Natural killer cell (primary cell): ENCODE measurements around the gene IRS2. TPM values are rescaled to one million over a fixed set of nuclear protein-coding genes. Genes with fewer than 3 reads are reported as not detected.
A peak's percentile ranks its signal among the peaks of the same experiment; 100 is the strongest.

Source experiments
- ATAC-seq, 3 donors: fragments of 150-1000 bp in 2 of 3; fragments of 200-7000 bp in 1 of 3; cut with Tn5 transposase; 1 replicate in 1 of 3; 2 replicates in 2 of 3; pipeline ENCODE4 v1.10.0; 2021; ENCODE audit warnings: mild to moderate bottlenecking in 2 of 3, moderate library complexity in 2 of 3
- DNase-seq, 2 donors: peaks; one replicate each; pipeline versions ENCODE4 v3.0.0 to v3.0.0-alpha.2; 2013 to 2021; ENCODE audit warnings: mixed read lengths in 1 of 2
- H3K27ac ChIP-seq: one replicate; pipeline ENCODE4 v1.5.1; 2013; ENCODE audit warnings: mild to moderate bottlenecking, low read length
- H3K27me3 ChIP-seq: one replicate; pipeline ENCODE4 v1.6.1; 2013; ENCODE audit warnings: low read length; ENCODE audit not compliant: control insufficient read depth, insufficient read depth
- H3K36me3 ChIP-seq: one replicate; pipeline ENCODE4 v1.6.1; 2013; ENCODE audit warnings: low read length; ENCODE audit not compliant: control insufficient read depth, insufficient read depth
- H3K4me1 ChIP-seq: one replicate; pipeline ENCODE4 v1.6.1; 2013; ENCODE audit warnings: low read length; ENCODE audit not compliant: control insufficient read depth, insufficient read depth
- H3K4me3 ChIP-seq: one replicate; pipeline ENCODE4 v1.5.1; 2013; ENCODE audit warnings: low read length
- H3K9me3 ChIP-seq: one replicate; pipeline ENCODE4 v1.6.1; 2013; ENCODE audit warnings: low read length; ENCODE audit not compliant: control insufficient read depth, insufficient read depth
- H3K27ac Mint-ChIP-seq, 2 donors: one replicate each; pipeline ENCODE4 v1.8.0; 2022; ENCODE audit warnings: mild to moderate bottlenecking in 2 of 2, mixed read lengths in 2 of 2, moderate library complexity in 1 of 2
- H3K27me3 Mint-ChIP-seq, 2 donors: one replicate each; pipeline ENCODE4 v1.8.0; 2022; ENCODE audit warnings: low read depth in 2 of 2, mixed read lengths in 2 of 2
- H3K36me3 Mint-ChIP-seq: one replicate; pipeline ENCODE4 v1.8.0; 2022; ENCODE audit warnings: mixed read lengths
- H3K4me1 Mint-ChIP-seq, 2 donors: one replicate each; pipeline ENCODE4 v1.8.0; 2022; ENCODE audit warnings: mixed read lengths in 2 of 2
- H3K4me3 Mint-ChIP-seq: one replicate; pipeline ENCODE4 v1.8.0; 2022; ENCODE audit warnings: mild to moderate bottlenecking, moderate library complexity, mixed read lengths
- H3K9me3 Mint-ChIP-seq, 2 donors: one replicate each; pipeline ENCODE4 v1.8.0; 2022; ENCODE audit warnings: mixed read lengths in 2 of 2
- WGBS: methylation state at CpG from one replicate; pipeline ENCODE4 v1.1.7; 2013; ENCODE audit warnings: missing lambda C conversion rate; ENCODE audit not compliant: insufficient coverage; 5-methylcytosine and 5-hydroxymethylcytosine counted together
- intact Hi-C: fragments of 100-400 bp; cut with micrococcal nuclease; formaldehyde crosslinking; loops from one replicate; pipeline ENCODE4 v1.14.2; 2022
- total RNA-seq, 4 donors: library from RNA; stranded (reverse); fragments of 120-200 nt in 1 of 4; gene quantifications; one replicate each; pipeline versions ENCODE4 v1.2.3 to v1.2.4, GENCODE V29; 2013 to 2022
- TF ChIP-seq, protein P1 (sequence below): fragments of 200-600 bp; IDR thresholded peaks from one replicate; pipeline ENCODE4 v1.8.0; 2022; ENCODE audit warnings: antibody characterized with exemption

IRS2 gene
- total RNA-seq, 3 donors from 2014 or later (not counting 1 experiment from before 2014, with no cell fraction given), result 39.8 to 79.1 (median 60.9) TPM

DNA sequence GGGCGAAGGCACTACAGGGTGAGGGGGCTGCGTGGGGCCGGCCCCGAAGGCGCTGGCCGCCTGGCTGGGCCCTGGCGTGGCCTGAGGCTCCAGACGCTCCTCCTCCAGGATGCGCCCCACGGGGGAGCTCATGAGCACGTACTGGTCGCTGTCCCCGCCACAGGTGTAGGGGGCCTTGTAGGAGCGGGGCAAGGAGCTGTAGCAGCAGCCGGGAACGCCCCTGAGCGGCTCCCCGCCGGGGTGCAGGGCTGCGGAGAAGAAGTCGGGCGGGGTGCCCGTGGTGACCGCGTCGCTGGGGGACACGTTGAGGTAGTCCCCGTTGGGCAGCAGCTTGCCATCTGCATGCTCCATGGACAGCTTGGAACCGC lies 3.0 kb downstream of the IRS2 start:
- Histone ChIP-seq H3K4me3 (no peak overlapping the region), H3K4me1 (peaks cover 33% of the 10 kb centered on the region), H3K36me3 (peaks cover 2% of the 10 kb centered on the region), H3K9me3 (no peaks in the 10 kb centered on the region), H3K27me3 (no peaks in the 10 kb centered on the region), H3K27ac (no peak overlapping the region)
- TF ChIP-seq, protein P1, sequence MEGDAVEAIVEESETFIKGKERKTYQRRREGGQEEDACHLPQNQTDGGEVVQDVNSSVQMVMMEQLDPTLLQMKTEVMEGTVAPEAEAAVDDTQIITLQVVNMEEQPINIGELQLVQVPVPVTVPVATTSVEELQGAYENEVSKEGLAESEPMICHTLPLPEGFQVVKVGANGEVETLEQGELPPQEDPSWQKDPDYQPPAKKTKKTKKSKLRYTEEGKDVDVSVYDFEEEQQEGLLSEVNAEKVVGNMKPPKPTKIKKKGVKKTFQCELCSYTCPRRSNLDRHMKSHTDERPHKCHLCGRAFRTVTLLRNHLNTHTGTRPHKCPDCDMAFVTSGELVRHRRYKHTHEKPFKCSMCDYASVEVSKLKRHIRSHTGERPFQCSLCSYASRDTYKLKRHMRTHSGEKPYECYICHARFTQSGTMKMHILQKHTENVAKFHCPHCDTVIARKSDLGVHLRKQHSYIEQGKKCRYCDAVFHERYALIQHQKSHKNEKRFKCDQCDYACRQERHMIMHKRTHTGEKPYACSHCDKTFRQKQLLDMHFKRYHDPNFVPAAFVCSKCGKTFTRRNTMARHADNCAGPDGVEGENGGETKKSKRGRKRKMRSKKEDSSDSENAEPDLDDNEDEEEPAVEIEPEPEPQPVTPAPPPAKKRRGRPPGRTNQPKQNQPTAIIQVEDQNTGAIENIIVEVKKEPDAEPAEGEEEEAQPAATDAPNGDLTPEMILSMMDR, result no peak
- no peaks in the 10 kb centered on the region for H3K27me3 Mint-ChIP-seq
- no peaks in the 10 kb centered on the region for H3K9me3 Mint-ChIP-seq
- no peak overlapping the region for H3K27ac Mint-ChIP-seq
- peak overlapping the region; percentile 42 for H3K4me3 Mint-ChIP-seq
- WGBS, result 97% methylated on average over 29 of the region's 29 CpGs
- DNase-seq (no peak), ATAC-seq (no peak)
- peaks cover 32 to 38% of the 10 kb centered on the region in 2 donors for H3K4me1 Mint-ChIP-seq
- intact Hi-C loops, result no loop called here
- no peaks in the 10 kb centered on the region for H3K36me3 Mint-ChIP-seq

DNA sequence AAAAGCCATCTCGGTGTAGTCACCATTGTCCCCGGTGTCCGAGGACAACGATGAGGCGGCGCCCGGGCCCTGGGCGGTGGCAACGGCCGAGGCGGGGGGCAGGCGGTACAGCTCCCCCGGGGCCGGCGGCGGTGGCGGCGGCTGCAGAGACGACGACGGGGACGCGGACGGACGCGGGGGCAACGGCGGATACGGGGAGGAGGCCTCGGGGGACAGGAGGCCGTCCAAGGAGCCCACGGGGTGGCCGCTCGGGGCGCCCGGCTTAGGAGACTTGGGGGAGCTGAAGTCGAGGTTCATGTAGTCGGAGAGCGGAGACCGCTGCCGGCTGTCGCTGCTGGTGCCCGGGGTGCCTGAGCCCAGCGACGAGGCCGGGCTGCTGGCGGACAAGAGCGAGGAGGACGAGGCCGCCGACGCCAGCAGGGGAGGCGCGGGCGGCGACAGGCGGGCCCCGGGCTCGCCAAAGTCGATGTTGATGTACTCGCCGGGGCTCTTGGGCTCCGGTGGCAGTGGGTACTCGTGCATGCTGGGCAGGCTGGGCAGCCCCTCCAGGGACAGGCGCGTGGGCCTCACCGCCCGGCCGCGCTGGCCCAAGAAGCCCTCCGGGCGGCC lies 3.5 kb downstream of the IRS2 start:
- intact Hi-C loops, result no loop called here

DNA sequence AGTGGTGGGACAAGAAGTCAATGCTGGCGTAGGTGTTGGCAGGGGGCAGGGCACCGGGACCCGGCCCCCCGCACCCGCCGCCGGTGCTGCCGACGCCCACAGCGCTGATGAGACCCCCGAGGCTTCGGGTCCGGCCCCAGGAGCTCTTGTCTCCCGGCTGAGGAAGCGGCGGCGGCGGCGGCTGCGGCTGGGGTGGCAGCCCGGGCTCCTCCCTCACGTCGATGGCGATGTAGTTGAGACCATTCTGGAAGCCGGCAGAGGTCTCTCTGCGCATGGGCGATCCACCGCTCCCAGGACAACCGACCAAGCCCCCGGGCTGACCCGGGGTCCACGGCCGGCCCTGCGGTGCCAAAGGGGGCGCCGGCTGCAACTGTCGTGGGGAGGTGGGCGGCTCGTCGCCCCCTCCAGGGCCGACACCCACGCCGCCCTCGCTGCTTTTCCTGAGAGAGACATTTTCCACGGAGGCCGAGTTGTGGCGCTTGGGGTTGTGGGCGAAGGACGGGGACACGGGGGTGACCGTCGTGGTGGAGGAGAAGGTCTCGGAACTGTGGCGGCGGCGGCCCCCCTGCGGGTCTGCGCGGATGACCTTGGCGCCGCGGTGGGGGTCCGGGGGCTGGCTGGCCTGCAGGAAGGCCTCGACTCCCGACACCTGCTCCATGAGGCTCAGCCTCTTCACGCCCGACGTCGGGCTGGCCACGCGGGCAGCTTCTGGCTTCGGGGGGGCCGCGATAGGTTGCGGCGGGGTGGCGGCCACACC lies 4.1 kb downstream of the IRS2 start:
- intact Hi-C loops, result no loop called here
- H3K27me3 ChIP-seq, result no peaks in the 10 kb centered on the region
- no peaks in the 10 kb centered on the region for H3K9me3 ChIP-seq
- H3K4me1 Mint-ChIP-seq, result peaks cover 38 to 44% of the 10 kb centered on the region in 2 donors
- peaks cover 30% of the 10 kb centered on the region for H3K4me1 ChIP-seq
- peaks cover 2% of the 10 kb centered on the region for H3K36me3 ChIP-seq
- peak overlapping the region; percentile 31 to 66 for H3K27ac Mint-ChIP-seq
- ATAC-seq (no peak), DNase-seq (no peak)
- 98% methylated on average over 77 of the region's 77 CpGs for WGBS
- no peaks in the 10 kb centered on the region for H3K9me3 Mint-ChIP-seq
- peak overlapping the region; percentile 47 for H3K4me3 Mint-ChIP-seq
- no peaks in the 10 kb centered on the region for H3K27me3 Mint-ChIP-seq
- TF ChIP-seq, protein P1, result no peak
- H3K27ac ChIP-seq, result no peak overlapping the region
- H3K36me3 Mint-ChIP-seq, result no peaks in the 10 kb centered on the region
- H3K4me3 ChIP-seq, result no peak overlapping the region

More for the DNA sequence above, 3.5 kb downstream of the IRS2 start:
- no peak for ATAC-seq
- Mint-ChIP-seq H3K36me3 (no peaks in the 10 kb centered on the region), H3K27me3 (no peaks in the 10 kb centered on the region), H3K27ac (peak overlapping the region; percentile 31 to 66), H3K9me3 (no peaks in the 10 kb centered on the region), H3K4me3 (peak overlapping the region; percentile 75), H3K4me1 (peaks cover 35 to 41% of the 10 kb centered on the region in 2 donors)
- H3K27ac ChIP-seq, result no peak overlapping the region
- DNase-seq, result no peak
- H3K27me3 ChIP-seq, result no peaks in the 10 kb centered on the region
- peaks cover 35% of the 10 kb centered on the region for H3K4me1 ChIP-seq
- no peak overlapping the region for H3K4me3 ChIP-seq
- H3K9me3 ChIP-seq, result no peaks in the 10 kb centered on the region
- H3K36me3 ChIP-seq, result peaks cover 2% of the 10 kb centered on the region
- 98% methylated on average over 72 of the region's 72 CpGs for WGBS
- TF ChIP-seq, protein P1, result no peak
